Astrocyte of the cerebellum (primary cell): ENCODE measurements around the gene LHFPL4.
"Not testable (repeated sequence)": the region's sequence is repeated elsewhere in the genome, so short reads cannot be mapped to it uniquely, and the experiment has no call there.

Experiments
- DNase-seq: peaks from one replicate; pipeline ENCODE4 v3.0.0-alpha.2; 2011; ENCODE audit warnings: low read depth
- H3K4me3 ChIP-seq: 2 replicates; pipeline ENCODE4 v1.5.1; 2011; ENCODE audit warnings: mild to moderate bottlenecking, low read depth, low read length, moderate library complexity
- in situ Hi-C: cut with HindIII; loops from 2 replicates; pipeline ENCODE4 v1.10.0; 2017; ENCODE audit warnings: low sequenced_read_pairs
- TF ChIP-seq, protein P1 (sequence below): IDR thresholded peaks from 2 replicates; pipeline ENCODE4 v1.5.1; 2012; ENCODE audit warnings: low read length, low read depth, moderate library complexity, mild to moderate bottlenecking; ENCODE audit errors: missing control alignments

Gene LHFPL4

DNA sequence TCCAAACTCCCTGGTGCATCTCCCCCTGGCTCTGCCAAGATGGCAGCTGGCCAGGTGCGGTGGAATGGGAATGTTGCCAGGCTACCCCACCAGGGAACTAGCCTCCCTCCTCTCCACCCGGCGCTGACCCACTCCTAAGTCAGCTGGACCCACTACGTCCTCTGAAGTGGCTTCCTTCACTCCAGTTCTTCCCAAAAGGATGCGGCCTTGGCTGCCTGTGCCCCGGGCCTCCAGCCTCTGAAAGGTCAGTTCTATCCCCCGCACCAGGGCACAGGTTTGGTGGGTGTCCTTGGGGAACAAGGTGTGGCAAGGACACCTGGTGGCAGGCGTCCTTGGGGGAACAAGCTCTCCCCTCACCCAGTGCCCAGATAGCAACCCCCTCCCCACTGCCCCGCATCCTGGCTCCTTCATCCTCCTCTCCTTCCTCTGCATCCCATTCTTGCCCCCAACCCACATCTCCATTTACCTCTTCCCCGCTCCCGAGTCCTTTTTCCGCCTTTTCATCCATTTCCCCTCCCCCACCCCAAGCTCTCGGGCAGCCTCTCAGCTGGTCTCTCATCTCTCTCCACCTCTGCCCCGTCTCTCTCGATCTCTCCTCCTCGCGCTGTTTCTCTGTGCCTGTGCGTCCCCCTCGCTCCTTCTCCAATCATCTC is 54.0 kb downstream of the LHFPL4 start:
- no peak for DNase-seq
- TF ChIP-seq, protein P1, sequence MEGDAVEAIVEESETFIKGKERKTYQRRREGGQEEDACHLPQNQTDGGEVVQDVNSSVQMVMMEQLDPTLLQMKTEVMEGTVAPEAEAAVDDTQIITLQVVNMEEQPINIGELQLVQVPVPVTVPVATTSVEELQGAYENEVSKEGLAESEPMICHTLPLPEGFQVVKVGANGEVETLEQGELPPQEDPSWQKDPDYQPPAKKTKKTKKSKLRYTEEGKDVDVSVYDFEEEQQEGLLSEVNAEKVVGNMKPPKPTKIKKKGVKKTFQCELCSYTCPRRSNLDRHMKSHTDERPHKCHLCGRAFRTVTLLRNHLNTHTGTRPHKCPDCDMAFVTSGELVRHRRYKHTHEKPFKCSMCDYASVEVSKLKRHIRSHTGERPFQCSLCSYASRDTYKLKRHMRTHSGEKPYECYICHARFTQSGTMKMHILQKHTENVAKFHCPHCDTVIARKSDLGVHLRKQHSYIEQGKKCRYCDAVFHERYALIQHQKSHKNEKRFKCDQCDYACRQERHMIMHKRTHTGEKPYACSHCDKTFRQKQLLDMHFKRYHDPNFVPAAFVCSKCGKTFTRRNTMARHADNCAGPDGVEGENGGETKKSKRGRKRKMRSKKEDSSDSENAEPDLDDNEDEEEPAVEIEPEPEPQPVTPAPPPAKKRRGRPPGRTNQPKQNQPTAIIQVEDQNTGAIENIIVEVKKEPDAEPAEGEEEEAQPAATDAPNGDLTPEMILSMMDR = no peak
- H3K4me3 ChIP-seq = peak overlapping the region; percentile 9
- in situ Hi-C loops = loop anchor here (25.0 kb wide), 1 partner anchor 188 kb away; no protein-coding TSS in a partner anchor

- in situ Hi-C loops = loop anchor here (25.0 kb wide), 1 partner anchor 189 kb away; no protein-coding TSS in a partner anchor
- H3K4me3 ChIP-seq = no peak overlapping the region
- TF ChIP-seq, protein P1 = no peak
- no peak for DNase-seq
Observed at GRCh38 chr3:9498781-9499180, 54.8 kb downstream of the LHFPL4 start.

DNA sequence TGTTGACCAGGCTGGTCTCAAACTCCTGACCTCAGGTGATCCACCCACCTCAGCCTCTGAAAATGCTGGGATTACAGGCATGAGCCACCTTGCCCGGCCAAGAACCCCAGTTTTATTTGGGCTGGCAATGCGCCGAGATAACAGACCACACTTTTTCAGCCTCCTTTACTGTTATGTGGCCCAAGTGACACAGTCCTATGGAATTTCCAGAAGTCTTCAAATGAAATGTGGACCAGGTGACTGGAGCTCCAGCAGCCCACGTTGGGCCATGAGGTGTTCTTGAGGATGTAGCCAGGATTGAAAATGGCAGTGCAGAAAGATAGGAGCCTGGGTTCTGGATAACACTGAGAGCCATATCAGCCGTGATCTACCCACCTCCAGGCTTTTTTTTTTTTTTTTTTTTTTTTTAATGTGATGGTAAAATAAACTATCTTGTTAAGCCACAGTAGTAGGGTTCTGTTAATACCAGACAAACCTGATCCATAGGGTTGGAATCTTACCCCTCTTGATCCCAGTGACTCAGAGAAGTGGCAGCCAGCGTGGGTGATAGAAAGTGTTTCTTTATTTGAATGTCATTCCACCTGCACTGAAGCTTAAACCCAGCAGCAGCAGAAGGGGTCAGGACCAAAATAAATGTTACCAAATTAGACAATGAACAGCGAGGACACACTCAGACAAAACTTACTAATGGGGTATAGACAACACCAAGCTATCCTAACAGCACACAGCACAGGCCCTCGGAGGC is 55.6 kb downstream of the LHFPL4 start:
- in situ Hi-C loops = loop anchor here (25.0 kb wide), 1 partner anchor 189 kb away; no protein-coding TSS in a partner anchor
- no peak overlapping the region for H3K4me3 ChIP-seq
- DNase-seq = no peak

GRCh38 chr3:9496893-9497292 is 56.7 kb downstream of the LHFPL4 start:
- TF ChIP-seq, protein P1 = no peak
- no peak for DNase-seq
- no peak overlapping the region for H3K4me3 ChIP-seq
- in situ Hi-C loops = loop anchor here (25.0 kb wide), 1 partner anchor 190 kb away; no protein-coding TSS in a partner anchor

More for the DNA sequence above, 55.6 kb downstream of the LHFPL4 start:
- TF ChIP-seq, protein P1 = no peak

DNA sequence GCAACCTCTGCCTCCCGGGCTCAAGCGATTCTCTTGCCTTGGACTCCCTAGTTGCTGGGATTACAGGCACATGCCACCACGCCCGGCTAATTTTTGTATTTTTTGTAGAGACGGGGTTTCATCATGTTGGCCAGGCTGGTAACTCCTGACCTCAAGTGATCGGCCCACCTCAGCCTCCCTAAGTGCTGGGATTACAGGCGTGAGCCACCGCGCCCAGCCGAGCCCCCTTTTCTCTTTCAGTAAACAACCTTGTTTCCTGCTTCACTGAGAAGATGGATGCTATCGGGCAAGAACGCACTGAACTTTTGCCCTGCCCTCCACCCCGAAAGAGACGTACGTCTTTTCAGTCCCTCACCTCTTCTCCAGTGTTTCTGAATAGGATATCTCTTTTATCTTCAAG is 59.6 kb downstream of the LHFPL4 start:
- in situ Hi-C loops = loop anchor here (25.0 kb wide), 1 partner anchor 193 kb away; no protein-coding TSS in a partner anchor
- H3K4me3 ChIP-seq, DNase-seq: not testable (repeated sequence)

DNA sequence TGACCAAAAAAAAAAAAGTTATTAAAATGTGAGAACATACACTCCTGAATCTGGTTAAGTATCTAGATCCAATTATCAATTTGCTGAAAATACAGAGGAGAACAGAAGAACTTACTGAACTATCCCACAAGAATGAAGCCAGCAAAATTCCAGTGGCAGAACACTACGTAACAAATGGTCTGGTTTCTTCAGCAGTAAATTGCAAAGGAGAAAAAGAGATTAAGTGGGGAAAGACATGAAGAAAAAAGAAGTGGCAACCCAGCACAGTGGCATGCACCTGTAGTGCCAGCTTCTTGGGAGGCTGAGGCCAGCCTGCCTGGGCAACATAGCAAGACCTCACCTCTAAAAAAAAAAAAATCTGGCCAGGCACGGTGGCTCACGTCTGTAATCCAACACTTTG is 62.1 kb downstream of the LHFPL4 start:
- TF ChIP-seq, protein P1 = no peak
- no peak overlapping the region for H3K4me3 ChIP-seq
- in situ Hi-C loops = loop anchor here (25.0 kb wide), 1 partner anchor 196 kb away; no protein-coding TSS in a partner anchor
- no peak for DNase-seq

DNA sequence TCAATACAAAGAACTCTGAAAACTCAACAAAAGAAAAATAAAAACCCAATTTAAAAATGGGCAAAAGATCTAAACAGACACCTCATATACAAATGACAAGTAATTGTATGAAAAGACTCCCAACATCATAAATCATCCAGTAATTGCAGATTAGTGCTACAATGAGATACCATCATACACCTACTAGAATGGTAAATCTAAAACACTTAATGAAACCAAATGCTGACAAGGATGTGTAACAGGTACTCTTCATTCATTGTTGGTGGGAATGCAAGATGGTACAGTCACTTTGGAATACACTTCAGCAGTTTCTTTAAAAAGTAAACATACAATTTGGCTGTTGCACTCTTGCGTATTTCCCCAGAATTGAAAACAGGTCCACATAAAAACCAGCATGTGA is 68.4 kb downstream of the LHFPL4 start:
- no peak overlapping the region for H3K4me3 ChIP-seq
- DNase-seq = no peak
- TF ChIP-seq, protein P1 = no peak
- in situ Hi-C loops = loop anchor here (25.0 kb wide), 1 partner anchor 202 kb away; no protein-coding TSS in a partner anchor
